Measurements from ENCODE around the gene MVB12B. TPM values are rescaled to one million over a fixed set of nuclear protein-coding genes. Genes with fewer than 3 reads are reported as not detected.

MVB12B gene
- total RNA-seq, 1 donor from 2014 or later, result 12.8 TPM

- Mint-ChIP-seq H3K27ac (ENCODE audit: unreplicated experiment) (no peak overlapping the region), H3K4me1 (ENCODE audit: low read depth, unreplicated experiment) (peaks cover 2% of the 10 kb centered on the region), H3K27me3 (ENCODE audit: low read depth, unreplicated experiment) (peaks cover 11% of the 10 kb centered on the region), H3K36me3 (ENCODE audit: low read depth, unreplicated experiment) (peaks cover 1% of the 10 kb centered on the region), H3K4me3 (ENCODE audit: unreplicated experiment) (no peak overlapping the region), H3K9me3 (ENCODE audit: unreplicated experiment) (peaks cover 6% of the 10 kb centered on the region)
- no peak for DNase-seq (ENCODE audit: low read depth)
- Histone ChIP-seq H4K20me1 (ENCODE audit: insufficient read depth, low read length) (no peaks in the 10 kb centered on the region), H3K4me2 (ENCODE audit: low read length) (no peak overlapping the region), H3K4me1 (ENCODE audit: insufficient read depth, low read length) (no peaks in the 10 kb centered on the region), H3K79me2 (ENCODE audit: insufficient read depth, low read length) (no peaks in the 10 kb centered on the region), H3K27me3 (ENCODE audit: insufficient read depth, low read length) (no peaks in the 10 kb centered on the region), H3K27ac (ENCODE audit: low read depth, low read length) (no peak overlapping the region), H3K4me3 (ENCODE audit: insufficient read depth, low read depth, low read length) (no peak overlapping the region), H3K9ac (ENCODE audit: low read length) (no peak overlapping the region), H3K36me3 (ENCODE audit: insufficient read depth, low read length) (no peaks in the 10 kb centered on the region), H2AFZ (ENCODE audit: low read depth, low read length) (no peak overlapping the region), H3K9me3 (ENCODE audit: insufficient read depth, low read depth, low read length) (no peaks in the 10 kb centered on the region)
- TF ChIP-seq CTCF (IDR thresholded peaks at IDR 0.05; ENCODE audit: insufficient read depth, low read depth, low read length), result no peak
- no peak for TF ChIP-seq EZH2 (IDR thresholded peaks at IDR 0.05; ENCODE audit: insufficient read depth, low read length)
- no peak for FAIRE-seq
These were observed 19.1 kb upstream of the MVB12B start for GRCh38 chr9:126307322-126308061.

GRCh38 chr9:126309427-126310189 is 17.0 kb upstream of the MVB12B start:
- H3K36me3 ChIP-seq (ENCODE audit: insufficient read depth, low read length), result no peaks in the 10 kb centered on the region
- no peak for FAIRE-seq

More at GRCh38 chr9:126309427-126310189, 17.0 kb upstream of the MVB12B start:
- H3K36me3 Mint-ChIP-seq (ENCODE audit: low read depth, unreplicated experiment), result peaks cover 1% of the 10 kb centered on the region
- no peaks in the 10 kb centered on the region for H3K79me2 ChIP-seq (ENCODE audit: insufficient read depth, low read length)
- no peak for TF ChIP-seq CTCF (IDR thresholded peaks at IDR 0.05; ENCODE audit: insufficient read depth, low read depth, low read length)
- no peak for TF ChIP-seq EZH2 (IDR thresholded peaks at IDR 0.05; ENCODE audit: insufficient read depth, low read length)
- H3K4me3 ChIP-seq (ENCODE audit: insufficient read depth, low read depth, low read length), result no peak overlapping the region
- peaks cover 12% of the 10 kb centered on the region for H3K27me3 Mint-ChIP-seq (ENCODE audit: low read depth, unreplicated experiment)
- H3K9ac ChIP-seq (ENCODE audit: low read length), result no peak overlapping the region
- H3K27ac ChIP-seq (ENCODE audit: low read depth, low read length), result no peak overlapping the region
- H3K9me3 ChIP-seq (ENCODE audit: insufficient read depth, low read depth, low read length), result no peaks in the 10 kb centered on the region
- no peak overlapping the region for H3K27ac Mint-ChIP-seq (ENCODE audit: unreplicated experiment)
- H2AFZ ChIP-seq (ENCODE audit: low read depth, low read length), result no peak overlapping the region
- H4K20me1 ChIP-seq (ENCODE audit: insufficient read depth, low read length), result no peaks in the 10 kb centered on the region
- no peaks in the 10 kb centered on the region for H3K4me1 ChIP-seq (ENCODE audit: insufficient read depth, low read length)
- peaks cover 2% of the 10 kb centered on the region for H3K4me1 Mint-ChIP-seq (ENCODE audit: low read depth, unreplicated experiment)
- peaks cover 6% of the 10 kb centered on the region for H3K9me3 Mint-ChIP-seq (ENCODE audit: unreplicated experiment)
- H3K27me3 ChIP-seq (ENCODE audit: insufficient read depth, low read length), result no peaks in the 10 kb centered on the region
- H3K4me2 ChIP-seq (ENCODE audit: low read length), result no peak overlapping the region
- no peak for DNase-seq (ENCODE audit: low read depth)
- H3K4me3 Mint-ChIP-seq (ENCODE audit: unreplicated experiment), result no peak overlapping the region

Data from astrocyte (in vitro differentiated cells and primary cell).